Measurements from ENCODE around the gene MMP17.
"Not testable (repeated sequence)": the region's sequence is repeated elsewhere in the genome, so short reads cannot be mapped to it uniquely, and the experiment has no call there.

- not testable (repeated sequence) for TF ChIP-seq CTCF (conservative IDR thresholded peaks at IDR 0.05; ENCODE audit: low read length); EZH2phosphoT487 (IDR thresholded peaks at IDR 0.05; ENCODE audit: borderline replicate concordance, low read depth, low read length)
Measured at GRCh38 chr12:131891722-131892121, 63.5 kb downstream of the MMP17 start.

All from OCI-LY7 (cell line).